HG03159 (cell line): Measurements from ENCODE around the gene OR4K1.
"Not testable (repeated sequence)": the region's sequence is repeated elsewhere in the genome, so short reads cannot be mapped to it uniquely, and the experiment has no call there.

Experiments
- ATAC-seq: cut with Tn5 transposase; IDR thresholded peaks from one replicate; pipeline ENCODE4 v1.9.1; 2021; ENCODE audit warnings: mild to moderate bottlenecking, moderate library complexity; ENCODE audit not compliant: unreplicated experiment

Gene OR4K1, protein sequence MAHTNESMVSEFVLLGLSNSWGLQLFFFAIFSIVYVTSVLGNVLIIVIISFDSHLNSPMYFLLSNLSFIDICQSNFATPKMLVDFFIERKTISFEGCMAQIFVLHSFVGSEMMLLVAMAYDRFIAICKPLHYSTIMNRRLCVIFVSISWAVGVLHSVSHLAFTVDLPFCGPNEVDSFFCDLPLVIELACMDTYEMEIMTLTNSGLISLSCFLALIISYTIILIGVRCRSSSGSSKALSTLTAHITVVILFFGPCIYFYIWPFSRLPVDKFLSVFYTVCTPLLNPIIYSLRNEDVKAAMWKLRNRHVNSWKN

DNA sequence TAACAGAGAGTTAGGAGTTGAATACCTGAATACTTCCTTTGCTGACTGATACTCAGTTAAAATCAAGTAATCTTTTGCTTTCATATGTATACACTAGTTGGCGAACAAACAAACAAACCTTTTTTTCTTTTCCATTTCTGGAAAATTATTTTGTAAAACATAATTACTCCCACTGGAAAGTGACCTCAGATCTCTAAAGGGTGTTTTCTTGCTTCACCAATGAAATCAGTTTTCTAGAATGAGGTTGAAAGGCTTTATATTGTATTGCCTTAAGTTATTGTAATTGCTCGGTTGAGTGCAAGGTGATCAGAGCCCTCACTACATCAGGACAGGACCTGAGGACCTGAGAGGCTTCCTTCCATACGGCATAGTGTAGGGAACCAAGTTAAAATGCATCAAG is at the start of gene OR4K1:
Gene OR4K1, plus strand, starts transcription at position 301 of the 400 bp plus-strand sequence. CDS start 4,750 bp downstream, outside the sequence.
- no peak for ATAC-seq

DNA sequence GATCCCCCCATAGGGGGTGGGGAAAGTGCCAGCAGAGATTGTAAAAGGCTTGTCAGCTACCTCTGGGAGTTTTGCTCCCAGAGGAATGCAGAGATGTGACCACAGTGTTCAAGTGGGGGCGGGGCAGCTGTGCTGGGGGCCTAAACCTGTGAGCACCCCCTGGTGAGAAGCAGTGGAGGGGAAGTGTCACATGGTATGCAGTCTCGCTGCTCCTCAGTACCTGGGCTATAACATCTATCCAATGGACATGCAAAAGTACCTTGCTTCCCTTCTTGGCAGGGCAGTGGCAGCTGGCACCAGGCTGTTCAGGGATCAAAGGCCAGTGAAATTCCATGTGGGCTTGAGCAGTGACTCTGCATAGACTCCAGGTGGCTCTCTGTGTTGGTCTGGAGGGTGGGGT is 35.4 kb upstream of the OR4K1 start:
- no peak for ATAC-seq

DNA sequence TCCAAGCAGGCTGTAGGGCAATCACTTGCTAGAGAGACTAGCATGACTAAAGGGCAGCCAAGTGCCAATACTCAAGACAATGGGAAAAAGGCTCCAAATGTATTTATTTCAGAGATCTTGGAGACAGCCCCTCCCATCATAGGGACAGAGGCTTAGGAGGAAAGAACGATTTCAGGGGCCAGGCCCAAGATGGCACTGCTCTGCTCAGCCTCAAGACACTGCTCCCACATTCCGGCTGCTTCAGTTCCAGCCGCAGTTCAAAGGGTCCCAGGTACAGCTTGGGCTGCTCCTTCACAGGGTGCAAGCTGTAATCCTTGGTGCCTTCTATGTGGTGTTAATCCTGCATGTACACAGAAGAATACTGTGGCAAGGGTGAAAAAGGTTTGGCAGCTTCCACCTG is 29.7 kb upstream of the OR4K1 start:
- no peak for ATAC-seq

DNA sequence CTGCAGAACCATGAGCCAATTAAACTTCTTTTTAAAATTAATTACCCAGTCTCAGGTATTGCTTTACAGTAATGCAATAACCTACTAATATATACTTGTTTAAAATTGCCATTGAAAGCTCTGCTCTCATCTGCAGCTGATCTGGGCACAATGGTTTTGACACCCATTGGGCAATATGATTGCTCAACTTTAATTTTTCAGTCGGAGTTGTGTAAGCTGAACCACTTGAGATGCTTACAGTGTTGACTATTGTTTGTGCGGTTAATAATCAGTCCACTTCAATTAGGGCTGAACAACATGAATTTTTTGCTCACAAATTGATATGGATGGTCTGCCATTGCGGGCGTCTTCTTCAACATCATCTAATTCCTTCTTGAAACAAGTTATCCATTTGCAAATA is 28.3 kb upstream of the OR4K1 start:
- ATAC-seq, result no peak

DNA sequence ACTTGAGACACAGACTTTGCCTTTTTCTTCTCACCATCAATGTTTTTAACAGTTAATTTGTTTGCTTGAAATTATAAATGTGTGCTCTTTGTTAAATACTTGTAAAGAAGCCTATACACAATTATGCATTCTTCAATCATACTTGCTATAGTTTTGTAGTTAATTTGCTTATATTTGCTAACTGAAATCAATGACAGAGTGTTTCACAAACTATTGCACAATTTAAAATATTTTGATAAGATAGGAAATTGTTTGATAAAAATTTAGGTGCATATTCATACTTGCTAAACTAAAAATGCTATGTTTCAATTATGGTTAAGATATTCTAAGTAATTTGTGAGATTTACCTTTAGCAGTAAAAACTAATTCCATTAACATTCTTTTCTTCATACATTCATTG is 24.1 kb upstream of the OR4K1 start:
- ATAC-seq, result no peak

DNA sequence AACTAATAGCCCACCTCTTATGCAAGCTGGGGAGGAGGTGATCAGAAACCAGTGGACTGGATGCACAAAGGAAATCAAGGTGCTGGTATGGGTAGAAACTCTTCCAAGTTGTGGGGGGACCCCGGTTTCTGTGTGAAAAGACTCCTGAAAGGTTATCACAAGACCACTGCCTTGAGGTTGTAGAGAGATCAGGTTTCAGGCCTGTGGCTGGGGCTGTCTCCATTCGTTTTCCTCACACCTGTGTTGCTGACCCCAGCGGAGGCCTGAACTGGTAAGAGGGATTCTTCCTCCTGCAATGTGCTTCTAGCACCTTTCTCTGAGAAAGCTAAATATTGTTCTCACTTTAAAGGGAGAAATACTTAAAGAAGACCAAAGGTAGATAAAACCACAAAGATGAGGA is 19.6 kb upstream of the OR4K1 start:
- no peak for ATAC-seq

DNA sequence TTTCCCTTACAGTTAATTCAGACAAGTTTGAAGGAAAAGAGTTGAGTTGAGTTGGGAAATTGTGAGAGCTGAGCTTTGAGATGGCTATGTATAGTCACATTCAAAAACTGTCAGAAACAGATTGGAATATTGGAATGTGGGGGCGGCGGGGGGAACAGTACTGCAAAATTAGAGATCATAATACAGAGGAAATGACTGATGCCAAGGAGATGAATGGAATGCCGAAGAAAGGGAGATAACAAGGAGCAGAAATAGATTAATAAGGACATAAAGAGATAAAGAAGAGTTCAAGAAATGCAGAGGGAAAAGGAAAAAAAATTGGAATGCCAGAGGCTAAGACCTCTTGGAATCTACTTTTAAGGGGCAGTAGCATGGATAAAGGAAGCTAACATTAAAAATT is 13.5 kb upstream of the OR4K1 start:
- no peak for ATAC-seq

DNA sequence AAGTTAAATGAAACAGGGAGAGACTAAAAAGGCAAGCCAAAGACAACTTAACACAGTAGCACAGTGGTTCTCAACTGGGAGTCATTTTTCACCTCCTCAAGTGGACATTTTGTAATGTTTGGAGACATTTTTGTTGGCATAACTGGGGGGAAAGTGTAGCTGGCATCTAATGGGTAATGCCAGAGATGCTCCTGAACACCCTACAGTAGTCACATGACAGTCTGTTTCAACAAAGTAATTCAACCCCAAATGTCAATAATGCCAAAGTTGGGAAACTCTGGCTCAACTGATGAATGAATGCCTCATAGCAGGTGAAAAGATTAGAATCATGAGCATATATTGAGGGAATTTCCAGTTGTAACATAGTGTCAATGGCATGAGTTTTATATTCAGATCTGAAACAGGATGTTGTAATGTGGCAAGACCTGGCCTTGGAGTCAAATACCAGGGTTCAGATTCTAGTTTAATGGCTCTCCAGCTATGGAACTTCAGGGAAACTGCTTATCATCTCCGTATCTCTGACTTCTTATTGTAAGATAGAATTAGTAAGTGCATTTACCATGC is 12.7 kb upstream of the OR4K1 start:
- ATAC-seq, result no peak

DNA sequence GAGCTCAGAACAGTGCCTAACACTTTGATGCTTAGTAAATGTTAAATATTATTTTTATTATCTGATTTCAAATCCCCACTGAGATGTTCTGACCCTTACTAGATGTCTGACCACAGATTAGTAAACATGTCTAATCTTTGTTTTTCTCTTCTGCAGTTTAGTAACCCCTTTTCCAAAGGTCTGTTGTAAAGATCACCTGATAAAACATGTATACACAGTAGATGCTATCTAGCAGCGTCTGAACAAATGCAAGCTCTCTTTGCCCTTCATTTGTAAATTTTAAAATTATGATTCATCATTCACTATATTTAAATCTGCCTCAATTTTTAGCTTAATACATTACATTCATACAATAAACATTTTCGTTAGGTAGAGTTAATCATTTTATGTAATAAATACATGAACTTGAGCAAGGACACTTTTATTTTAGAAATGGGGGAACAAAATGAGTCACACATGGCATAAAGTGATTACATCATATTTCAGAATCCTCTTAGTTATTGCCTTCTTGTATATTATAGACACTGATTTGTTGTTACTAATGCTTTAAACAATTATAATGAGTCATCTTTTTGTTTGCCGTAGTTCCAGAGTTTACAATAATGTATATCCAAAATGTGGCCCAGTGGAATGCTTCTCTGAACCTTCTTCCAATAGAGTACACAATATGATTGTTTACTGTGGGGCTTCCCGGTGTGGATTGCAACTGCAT is 12.0 kb upstream of the OR4K1 start:
- ATAC-seq, result no peak

DNA sequence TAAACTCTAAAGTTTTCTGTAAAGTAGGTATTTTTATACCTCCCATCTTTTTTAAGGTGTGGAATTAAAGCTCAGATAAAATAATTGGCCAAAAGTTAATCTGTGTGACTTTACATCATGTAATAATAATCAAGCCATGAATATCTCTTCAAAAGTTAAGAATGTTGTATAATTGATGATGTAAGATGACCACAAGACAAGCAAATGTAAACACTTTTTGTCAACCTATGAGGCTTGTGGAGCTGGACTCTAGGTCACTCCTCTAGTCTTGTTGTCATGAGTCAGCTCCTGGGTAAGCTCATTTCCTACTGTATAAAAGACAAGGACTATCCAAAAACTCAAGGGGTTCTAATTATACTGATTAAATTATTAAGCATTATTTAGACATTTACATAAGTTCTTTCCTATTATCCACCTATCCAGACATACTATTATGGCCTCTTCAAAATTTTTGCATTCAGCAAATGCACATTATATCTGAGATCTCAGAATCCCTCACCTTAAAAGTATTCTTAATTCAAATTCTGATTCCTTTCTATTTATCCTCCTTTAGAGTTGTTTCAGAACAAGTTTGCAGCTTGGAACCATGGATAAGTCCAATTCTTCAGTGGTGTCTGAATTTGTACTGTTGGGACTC is 10.6 kb upstream of the OR4K1 start, which contains the start of gene OR4K5:
Gene OR4K5, plus strand, starts transcription at position 587 of the 637 bp plus-strand sequence. Its CDS starts 0 bp downstream, at position 587.
- no peak for ATAC-seq

DNA sequence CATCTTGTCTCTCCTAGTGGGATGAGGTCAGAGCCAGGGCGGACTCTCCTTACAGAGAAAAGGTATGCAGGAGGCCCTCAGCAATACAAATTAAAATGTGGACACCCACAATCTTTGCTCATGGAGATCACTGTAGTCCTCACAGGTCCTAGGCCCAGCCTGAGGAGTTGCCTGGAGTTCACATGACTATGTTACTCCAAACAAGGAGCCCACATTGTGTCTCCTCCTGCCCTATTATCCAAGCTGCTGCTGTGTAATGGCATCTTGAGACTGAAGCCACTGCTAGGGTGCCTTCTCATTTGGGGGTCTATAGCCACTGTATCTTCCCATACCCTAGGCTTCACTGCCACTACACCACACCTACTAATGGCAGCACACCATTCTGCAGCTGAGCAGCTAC is 11.0 kb downstream of the OR4K1 start:
- no peak for ATAC-seq

DNA sequence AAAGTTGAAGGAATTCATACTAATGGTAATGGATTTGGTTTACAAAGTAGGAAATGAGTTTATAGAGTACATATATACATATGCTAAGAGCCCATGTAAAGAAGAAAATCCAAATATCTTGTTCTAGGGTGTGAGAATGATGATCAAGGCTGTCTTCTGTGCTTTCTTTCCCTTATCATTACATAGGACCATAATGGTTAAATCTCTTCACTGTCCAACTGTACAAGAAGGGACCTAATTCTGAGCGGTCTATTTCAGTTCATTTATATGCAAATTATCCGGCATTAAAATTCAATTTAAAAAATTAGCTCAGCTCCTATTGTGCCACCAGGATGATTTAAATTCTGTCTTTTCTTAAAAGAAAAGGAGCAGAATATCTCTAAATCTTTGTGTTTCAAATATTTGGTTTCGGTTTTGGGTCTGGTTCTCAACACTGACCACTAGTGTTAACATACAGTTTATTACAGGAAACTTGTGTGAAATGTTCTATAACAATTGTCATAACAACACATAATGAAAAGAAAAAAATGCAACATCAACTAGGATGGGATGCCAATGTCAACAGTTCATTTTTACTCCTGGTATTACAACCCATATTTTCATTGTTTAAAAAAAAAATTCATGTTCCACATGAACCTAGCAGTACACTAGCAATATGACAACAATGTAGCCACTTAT is 16.8 kb downstream of the OR4K1 start:
- ATAC-seq, result no peak

DNA sequence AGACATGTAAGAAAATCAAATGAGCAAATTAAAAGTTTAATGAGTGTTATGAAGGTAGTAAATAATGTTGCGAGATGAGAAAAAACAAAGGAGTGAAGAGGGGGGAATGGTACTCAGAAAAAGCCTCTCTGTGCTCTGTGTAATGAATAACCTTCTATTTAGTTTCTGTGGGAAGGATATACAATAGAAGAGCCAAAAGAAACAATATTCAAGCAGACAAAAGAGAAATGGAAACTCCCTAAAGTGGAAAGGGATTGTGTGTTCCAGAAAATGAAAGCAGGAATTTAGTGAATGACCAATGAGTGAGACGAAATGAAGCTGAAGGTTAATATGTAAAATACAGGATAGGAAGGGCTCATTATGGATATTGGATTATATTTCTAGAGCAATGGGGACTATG is 18.5 kb downstream of the OR4K1 start:
- ATAC-seq, result no peak

DNA sequence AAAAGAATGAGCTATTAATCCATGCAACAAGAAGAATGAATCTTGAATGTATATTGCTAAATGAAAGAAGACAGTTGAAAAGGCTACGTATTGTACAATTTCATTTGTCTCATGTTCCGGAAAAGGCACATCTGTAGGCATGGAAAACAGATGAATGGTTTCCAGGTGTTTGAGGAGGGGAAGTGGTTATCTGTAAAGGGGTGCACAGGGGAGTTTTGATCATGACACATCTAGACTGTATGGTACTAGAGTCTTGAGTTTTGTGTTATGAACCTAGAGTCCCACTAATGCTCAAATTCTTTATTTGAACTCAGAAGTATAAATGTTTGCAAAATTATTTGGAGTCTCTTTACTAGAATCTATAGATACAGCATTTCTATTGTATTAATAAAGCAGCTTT is 39.0 kb downstream of the OR4K1 start:
- not testable (repeated sequence) for ATAC-seq

DNA sequence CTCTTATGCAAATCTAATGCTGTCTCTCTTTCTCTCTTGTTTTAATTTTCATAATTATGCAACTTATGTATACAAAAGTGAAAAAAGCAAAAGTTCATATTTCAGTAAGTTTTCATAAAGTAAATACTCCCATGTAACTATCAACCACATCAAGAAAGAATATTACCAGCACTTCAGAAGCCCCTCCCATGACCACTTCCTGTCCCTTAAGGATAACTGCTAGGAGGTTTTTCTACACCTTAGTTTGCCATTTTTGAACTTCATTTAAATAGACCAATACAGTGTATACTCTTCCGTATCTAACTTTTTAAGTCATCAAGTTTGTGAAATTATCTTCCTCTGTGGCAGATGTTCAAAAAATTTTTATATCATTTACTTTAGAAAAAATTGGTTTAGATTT is 44.1 kb downstream of the OR4K1 start:
- ATAC-seq, result no peak

DNA sequence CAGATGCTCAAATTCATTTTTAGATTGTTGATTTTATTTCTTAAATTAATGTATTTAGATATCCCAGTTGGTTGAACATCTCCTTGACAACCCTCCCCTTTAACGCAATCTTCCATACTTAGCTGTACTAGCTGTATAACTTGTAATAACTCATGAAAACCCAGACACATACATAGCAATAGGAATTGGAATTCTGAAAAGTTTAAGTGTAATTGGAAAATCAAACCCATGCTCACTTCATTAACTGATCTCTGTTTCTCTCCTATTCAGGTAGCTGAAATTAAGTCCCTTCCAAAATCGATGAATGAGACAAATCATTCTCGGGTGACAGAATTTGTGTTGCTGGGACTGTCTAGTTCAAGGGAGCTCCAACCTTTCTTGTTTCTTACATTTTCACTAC is 44.6 kb downstream of the OR4K1 start, which contains the start of gene OR4K15:
Gene OR4K15, plus strand, starts transcription at position 301 of the 400 bp plus-strand sequence. Its CDS starts 0 bp downstream, at position 301.
- ATAC-seq, result no peak
